ENCODE data around the gene CCNY.

Gene CCNY

DNA sequence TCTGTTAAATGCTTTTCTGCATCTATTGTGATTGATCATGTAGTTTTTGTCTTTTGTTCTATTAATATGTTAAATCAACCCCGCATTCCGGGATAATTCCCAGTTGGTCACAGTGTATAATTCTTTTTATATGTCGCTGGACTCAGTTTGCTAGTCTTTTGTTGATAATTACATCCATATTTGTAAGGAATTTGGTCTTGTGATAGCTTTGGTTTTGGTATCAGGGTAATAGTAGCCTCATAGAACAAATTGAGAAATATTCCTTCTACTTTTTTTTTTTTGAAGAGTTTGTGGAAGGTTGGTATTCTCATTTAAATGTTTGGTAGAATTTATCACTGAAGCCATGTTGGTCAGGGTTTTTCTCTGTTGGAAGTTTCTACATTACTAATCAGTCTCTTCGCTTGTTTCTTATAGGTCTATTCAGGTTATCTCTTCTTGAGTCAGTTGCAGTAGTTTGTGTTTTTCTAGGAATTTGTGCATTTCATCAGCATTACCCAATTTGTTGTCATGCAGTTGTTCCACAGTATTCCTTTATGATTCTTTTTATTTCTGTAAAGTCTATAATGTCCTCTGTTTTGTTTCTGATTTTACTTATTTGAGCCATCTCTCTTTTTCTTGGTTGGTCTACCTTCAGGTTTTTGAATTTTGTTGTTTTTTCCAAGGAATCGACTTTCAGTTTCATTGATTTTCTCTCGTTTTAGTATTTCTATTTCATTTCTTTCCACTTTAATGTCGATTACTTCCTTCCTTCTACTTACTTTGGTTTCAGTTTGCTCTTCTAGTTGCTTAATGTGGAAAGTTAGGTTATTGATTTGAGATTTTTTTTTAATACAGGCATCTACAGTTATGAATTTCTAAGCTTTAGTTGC, 204.2 kb downstream of the CCNY start:
- DNase-seq = no peak

DNA sequence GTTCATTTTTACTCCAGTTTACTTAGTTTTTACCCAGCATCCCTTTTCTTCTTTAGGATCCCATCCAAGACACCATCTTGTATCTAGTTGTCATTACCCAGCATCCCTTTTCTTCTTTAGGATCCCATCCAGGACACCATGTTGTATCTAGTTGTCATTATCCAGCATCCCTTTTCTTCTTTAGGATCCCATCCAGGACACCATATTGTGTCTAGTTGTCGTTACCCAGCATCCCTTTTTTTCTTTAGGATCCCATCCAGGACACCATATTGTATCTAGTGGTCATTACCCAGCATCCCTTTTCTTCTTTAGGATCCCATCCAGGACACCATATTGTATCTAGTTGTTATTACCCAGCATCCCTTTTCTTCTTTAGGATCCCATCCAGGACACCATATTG, 205.4 kb downstream of the CCNY start:
- no peak for DNase-seq

DNA sequence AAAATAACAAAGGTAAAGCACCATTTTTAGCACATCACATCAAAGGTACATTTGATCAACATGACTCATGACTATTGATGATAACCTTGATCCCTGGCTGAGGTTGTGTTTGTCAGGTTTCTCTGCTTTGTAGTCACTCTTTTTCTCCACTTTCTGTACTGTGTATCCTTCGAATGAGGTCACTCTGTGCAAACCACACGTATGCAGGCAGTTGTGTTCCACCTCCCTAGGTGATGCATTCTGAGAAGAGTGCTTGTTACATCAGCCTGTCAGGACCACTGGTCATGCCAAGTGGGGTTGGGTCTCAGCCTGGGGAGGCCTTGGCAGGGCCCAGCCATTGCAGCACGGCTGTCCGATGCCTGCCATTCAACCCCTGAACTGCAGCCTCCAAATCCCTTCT, 206.0 kb downstream of the CCNY start:
- DNase-seq = no peak

DNA sequence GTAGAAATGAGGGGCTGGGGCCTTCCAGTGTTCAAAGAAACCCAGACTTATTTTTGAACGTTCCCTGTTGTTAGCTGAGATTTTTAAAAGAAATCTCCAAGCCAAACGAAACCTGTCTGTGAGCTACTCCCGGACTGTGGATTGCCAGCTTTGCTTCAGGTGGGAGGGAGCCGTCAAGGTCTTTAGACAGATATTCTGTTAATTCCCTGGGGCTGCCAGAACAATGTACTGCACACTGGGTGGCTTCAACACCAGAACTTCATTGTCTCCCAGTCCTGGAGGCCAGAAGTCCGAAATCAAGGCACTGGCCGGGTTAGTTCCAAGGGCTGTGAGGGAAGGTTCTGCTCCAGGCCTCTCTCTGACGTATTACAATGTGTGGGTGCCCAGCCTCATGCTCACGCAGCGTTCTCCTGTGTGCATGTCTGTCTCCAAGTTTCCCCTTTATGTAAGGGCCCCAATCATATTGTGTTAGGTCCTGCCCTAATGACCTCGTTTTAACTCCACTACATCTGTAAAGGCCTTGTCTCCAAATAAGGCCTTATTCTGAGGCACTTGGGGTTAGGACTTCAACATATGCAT, 208.9 kb downstream of the CCNY start:
- DNase-seq = no peak

DNA sequence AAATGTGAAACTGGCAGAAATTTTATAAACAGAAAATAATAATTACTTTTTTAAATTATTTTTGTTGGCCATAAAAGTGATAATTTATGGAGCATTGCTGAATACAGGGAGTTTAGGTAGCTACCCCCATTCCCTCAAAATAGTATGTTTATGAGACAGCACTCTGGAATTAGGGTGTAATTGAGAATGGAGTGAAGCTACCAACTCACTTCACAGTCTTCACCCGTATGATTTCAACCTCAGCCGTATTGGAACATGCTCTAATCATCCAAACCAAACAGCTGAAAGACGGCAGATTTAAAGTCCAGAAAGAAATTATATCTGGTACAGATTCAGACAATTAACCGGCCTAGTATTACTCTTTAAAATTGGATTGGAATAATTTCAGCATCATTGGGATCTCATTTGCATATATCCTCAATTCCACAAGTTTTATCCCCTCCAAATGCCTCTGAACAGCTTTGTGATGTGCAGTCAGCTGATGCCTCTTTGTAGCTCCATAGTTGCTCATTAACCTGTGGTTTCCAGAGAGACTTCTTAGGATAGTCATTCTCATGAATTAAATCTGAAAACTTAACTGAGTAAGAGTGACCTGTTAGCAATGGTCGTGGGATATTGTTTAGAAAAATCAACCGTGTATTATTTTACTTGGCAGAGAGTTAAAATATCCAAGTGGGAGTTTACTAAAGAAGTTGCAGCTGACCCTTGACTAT, 209.7 kb downstream of the CCNY start:
- DNase-seq = no peak

DNA sequence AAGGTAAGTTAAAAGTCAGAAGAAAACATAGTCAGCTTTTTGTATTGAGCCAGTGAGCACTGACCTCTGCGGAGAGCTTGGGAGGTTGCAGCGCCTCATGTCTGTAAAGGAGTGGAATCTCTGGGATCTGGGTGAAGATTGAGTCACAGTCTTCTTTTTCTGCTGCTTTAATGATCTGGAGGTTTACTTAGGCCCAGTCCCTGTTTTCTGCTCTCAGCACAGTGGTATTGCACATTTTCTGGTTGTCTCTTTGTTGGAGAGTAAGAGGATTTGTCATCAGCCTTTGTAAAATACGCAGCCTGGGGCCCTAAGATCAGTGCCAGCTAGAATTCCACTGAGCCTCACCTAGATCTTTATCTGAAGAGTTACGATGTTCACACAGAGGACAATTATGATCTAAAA, 210.5 kb downstream of the CCNY start:
- no peak for DNase-seq

DNA sequence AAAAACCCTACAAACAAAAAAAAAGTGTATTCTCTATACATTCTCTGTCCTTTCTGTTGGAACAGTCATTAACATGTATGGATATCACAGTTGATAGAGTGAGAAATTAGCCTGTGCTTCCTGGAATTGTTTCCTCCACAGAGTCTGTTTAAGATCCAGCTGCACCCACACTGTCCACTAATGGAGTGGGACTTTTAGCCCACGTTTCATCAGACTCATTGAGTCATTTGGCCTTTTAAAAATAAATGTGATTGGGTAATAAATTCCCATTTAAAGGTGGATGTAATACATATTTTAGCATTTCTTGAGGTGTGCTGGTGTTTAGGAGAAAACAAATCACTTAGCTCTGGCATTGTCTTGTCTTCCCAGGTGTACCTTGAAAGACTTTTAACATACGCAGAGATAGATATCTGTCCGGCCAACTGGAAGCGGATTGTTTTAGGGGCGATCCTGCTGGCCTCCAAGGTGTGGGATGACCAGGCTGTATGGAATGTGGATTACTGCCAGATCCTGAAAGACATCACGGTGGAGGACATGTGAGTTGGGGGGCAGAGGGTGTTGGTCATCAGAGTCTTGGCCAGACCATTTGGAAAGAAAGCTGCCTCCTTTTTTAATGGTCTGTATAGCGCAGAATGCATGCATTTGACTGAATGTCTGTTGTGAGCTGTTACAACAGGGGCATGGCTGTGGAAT, 216.5 kb downstream of the CCNY start:
- no peak for DNase-seq

DNA sequence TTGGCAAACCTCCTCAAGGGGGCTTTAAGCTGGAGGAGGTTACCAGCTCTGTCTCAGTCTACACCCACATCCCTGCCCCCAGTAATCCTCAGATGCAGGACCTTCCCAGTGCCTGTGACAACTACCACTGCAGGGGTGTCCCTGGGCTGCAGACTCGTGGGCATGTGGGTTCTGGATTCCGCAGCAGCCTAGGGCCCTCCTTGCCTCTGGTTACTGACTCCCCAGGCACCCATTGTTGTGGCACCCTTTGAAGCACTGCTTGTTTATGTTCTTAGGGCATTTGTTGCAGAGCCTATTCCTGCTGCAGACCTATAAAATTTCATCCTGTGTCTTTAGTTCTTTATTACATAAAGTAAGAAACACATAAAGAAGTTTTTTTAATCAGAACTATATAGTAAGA, 217.7 kb downstream of the CCNY start:
- no peak for DNase-seq

DNA sequence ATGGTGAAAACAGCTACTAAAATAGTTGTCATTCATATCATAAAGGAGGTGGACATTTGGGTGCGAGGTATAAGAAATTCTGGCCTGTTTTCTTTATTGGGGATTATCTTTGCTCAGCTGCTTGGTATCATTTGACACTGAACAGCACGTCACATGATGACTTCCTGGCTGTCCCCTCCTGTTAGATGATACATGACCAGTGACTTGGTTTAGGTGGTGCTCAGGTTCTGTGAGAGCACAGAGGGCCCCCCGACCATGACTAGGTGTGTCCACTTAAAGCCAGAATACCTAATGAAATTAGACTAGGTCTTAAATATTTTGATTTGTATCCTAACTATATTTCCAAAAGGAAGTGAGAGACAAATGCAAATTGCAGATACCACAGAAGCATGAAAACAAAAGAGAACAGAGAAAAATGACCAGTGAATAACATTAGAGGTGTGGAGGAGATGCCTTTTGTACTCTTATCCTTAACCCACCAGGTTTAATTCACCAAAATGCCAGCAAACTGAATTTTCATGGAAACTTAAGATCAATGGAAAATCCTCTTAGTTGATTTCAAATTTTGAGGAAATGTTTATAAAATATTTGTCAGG, 218.2 kb downstream of the CCNY start:
- DNase-seq = no peak

DNA sequence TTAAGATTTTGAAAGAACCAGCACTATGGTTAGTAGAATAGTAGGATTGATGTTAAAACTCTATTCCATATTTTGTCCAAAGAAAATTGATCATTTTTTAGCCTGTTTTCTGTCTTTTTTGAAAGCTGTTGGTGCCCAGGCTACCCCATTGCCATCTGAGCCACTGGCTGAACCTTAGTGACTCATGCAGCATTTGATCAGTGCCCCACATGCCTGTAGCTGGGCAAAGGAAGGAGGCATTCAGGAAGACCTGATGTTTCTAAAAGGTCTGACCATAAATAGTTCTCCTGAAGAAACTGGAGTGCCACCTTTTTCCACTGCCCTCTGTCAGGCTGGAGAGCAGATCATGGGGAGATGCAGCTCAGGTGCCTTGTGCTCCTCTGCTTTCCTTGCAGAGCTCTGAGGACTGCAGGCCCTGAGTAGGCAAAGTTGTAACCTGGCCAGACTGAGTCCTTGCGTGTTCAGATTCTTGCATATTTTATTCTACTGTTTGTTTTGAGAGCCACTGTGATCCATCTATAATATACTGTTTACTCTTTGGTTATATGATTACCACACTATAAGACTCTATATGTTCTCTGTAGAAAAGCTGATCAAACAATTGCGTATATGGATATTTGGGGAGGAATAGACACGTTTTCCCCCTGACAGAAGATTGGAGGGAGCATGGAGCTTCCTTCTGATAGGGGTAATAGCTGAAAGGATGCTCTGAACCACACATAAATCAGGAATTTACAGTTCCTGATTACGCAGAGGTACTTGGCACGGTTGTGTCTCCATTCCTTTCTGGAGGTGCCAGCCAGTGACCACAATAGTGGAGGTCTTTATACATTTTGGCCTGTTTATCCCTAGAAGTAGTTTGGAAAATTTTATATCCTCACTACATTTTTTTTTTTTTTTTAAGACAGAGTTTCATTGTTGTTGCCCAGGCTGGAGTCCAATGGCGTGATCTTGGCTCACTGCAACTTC, 219.9 kb downstream of the CCNY start:
- DNase-seq = no peak

DNA sequence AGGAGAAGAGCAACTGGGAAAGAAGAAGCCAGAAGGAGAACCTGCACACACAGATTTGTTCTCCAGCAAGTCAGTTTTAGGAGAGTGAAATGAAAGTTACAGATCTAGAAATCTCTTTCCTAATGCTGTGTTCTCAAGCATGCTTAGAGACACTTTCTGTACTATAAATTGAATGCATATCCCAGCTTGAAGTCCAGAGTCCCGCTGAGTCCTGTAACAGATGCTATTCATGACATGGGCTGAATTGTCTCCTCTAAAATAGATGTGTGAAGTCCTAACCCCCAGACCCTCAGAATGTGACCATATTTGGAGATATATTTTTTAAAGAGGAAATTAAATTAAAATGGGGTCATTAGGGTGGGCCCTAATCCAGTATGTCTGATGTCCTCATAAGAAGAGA, 222.0 kb downstream of the CCNY start:
- no peak for DNase-seq

DNA sequence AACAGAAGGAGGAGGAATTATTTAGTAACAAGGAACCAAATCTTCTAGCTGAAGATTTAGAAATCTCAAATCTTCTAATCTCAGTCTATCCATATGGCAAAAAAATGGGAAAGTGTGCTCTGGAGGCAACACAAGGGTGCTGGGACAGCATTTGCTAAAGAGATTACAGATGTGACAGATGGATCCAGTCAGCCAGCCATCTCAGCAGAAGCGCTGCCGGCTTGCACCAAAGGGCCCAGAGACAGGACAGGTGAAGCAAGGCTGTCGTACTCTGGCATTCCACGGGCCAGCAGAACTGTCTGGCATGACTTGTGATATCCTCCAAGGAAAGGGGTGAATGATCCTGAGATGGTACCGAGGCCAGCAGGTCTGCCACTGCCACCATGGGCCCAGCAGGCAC, 223.1 kb downstream of the CCNY start:
- DNase-seq = no peak

DNA sequence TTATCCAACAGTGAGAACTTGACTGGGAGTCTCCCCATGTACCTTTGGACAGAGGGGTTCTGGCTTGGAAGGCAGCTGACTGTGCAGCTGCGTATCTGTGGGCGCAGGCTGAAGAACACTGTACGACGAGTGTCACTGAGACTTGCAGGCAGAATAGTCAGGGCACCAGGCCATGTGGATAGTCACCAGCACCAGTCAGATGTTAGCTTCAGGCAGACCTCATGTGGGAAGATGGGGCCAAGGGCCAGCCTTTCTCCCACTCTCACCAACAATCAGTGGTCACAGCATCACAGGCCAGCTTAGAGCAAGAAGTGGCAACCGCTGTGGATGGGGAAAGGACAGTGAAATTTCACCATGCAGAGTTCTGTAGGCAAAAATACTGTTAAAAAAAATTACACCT, 225.4 kb downstream of the CCNY start:
- DNase-seq = peak; percentile 45

DNA sequence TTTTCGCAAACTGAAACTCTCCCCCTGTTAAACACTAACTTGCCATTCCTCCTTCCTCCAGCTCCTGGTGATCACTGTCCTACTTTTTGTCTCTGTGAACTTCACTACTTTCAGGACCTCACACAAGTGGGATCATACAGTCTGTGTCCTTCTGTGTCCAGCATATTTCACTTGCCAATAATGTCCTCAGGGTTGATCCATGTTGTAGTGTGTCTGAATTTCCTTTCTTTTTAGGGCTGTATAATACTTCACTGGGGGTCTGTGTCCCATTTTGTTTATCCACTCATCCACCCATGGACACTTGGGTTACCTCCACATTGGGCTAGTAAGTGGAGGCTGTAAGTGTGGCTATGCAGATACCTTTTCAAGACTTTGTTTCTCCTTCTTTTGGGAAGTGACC, 226.1 kb downstream of the CCNY start:
- DNase-seq = no peak

DNA sequence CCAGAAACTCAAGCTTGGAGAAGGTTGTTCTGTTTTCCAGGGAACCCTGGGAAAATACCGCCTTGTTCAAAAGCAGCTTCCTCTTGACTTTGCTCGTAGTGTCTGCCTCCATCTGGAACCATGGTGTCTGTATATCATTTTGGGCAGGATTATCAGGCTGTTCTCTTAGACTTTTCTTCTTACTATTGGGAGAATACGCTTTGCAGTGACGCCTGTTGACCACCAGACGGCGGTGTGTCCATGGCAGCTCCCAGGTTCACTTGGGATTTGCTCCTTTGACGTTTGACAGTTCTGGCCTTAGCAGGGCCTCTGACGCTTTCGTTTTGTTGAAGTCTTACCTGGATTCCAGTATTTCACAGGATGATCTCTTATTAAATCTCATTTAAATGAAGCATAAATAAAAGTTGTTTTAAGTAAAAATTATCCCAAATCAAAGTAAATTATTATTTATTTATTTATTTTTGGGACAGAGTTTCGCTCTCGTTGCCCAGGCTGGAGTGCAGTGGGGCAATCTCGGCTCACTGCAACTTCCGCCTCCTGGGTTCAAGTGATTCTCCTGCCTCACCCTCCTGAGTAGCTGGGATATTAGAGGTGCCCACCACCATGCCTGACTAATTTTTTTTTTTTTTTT, 227.1 kb downstream of the CCNY start:
- DNase-seq = peak; percentile 68

DNA sequence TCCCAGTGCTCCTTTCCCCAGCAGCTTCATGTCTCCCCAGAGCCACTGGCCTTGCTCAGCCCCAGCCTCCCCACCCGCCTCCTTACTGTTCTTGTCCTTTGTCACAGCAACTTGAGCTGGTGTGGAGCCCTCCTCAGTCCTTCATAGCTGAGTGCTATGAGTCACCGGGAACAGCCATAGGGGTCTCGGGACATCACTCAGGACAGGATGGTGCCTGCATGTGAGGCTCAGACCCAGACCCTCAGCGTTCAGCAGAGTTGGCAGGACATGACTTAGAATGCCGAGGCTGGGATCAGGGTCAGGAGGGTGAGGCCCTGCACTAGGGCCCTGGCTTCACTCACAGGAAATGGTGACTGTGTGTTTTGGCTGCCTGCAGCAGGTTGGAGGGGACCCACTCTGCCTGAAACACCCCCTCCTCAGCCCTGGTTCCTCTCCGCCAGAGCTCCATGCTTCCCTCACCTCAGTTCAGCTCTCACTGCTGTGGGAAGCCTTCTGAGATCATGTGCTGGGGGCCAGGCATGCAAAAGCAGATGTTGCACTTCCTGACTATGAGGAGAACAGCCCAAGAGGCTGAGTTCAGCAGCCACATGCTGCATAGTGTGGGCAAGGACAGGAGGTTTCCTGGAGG, 228.1 kb downstream of the CCNY start:
- no peak for DNase-seq

DNA sequence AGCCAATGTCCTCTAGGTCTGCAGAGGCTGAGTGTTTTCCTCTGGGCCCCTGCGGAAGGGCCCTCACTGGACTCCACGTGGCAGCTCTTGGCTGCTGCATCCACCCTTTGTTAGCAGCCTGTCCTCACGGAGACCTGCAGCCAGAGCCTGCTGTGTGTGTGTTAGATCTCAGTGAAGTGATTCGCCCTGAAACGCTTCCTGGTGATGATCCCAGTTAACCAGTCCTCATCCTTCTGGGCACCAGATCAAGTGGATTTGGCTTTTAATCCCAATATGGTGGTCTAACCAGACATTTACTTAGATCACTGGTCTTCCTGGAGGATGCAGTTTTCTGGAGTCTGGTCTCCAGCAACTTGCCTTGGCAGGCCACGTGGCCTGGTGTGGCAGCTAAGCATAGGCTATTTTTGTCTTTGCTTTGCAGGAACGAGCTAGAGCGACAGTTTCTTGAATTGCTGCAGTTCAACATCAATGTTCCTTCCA, 229.3 kb downstream of the CCNY start:
- DNase-seq = no peak

DNA sequence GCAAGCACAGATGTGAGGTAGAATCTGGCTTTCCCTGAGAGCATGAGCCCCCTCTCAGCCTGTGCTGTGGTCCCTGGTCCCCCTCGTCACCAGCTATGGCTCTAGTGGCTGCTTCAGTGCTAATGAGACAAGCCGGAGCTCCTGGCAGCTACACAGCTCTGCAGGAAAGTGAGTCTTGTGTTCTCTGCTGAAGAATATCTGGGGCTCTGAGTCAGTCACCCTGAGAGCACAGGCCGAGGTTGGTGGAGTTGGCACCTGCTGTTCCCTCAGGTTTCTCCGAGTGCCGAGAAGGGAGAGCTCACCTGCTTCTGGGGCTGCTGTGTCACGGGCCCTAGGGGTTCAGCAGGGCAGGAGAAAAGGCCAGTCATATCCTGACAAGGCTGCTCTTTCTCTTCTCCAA, 231.6 kb downstream of the CCNY start:
- no peak for DNase-seq

DNA sequence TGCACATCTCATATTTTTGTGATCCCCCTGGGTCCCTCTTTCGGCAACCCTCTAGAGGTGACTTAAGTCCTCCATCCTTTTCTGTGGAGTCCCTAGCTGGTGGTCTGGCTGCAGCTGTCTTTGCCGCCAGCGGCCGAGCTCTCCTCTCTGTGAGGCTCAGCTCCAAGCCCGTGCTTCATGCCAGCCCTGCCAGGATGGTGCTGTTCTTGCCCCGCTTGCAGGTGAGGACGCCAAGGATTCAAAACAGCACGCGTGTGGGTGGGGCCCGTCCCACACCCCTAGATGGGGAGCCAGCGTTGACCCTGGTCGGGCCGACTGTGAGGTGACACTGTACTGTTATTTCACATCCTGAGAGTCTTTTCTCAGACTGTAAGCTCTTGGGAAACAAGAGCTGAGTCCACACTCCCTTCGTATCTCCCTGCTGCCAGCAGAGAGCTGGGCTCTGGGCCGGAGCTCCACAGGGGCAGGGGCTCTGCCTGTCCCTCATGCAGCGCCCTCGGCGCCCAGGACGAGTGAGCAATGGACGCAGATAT, 232.2 kb downstream of the CCNY start:
- DNase-seq = no peak

DNA sequence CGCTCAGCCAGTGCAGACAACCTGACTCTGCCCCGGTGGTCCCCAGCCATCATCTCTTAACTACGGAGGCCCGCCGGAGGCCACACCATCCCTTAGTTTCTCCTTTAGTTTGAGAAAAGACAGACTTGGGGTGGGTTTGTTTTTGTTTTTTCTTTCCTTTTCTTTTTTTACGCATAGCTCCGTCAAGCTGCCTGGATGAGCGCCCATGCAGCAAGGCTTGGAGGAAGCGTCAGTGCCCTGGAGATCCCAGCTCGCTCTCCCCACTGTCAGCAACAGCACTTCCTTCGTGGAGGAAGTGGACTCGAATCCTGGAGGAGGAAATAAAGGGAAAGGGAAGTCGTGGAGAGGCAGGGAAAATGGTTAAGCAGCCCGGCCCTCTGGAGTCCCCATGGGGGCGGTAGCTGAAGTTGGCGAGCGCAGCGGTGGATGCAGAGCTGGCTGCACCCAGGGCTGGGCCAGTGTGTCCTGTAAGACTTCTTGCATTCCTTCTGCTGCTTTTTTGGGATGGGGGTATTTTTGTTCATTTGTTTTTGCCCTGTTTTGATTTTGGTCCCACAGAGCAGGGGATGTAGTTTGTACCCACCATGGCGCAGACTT, 232.9 kb downstream of the CCNY start:
- peak; percentile 7 for DNase-seq
